Effector memory CD4-positive, alpha-beta T cell (primary cell): Measurements from ENCODE around the gene SEC23B.

Experiments used
- DNase-seq, 3 donors: peaks; one replicate each; pipeline ENCODE4 v3.0.0-alpha.2; 2020
- H3K27ac ChIP-seq: 2 replicates; pipeline ENCODE4 v1.7.0; 2013; ENCODE audit warnings: mild to moderate bottlenecking, low read length, moderate library complexity; ENCODE audit not compliant: insufficient read depth, poor library complexity, severe bottlenecking
- H3K27me3 ChIP-seq: replicated peaks from 2 replicates; pipeline ENCODE4 v1.7.0; 2013; ENCODE audit warnings: mild to moderate bottlenecking, low read length; ENCODE audit not compliant: insufficient read depth, control insufficient read depth, poor library complexity, severe bottlenecking
- H3K36me3 ChIP-seq: 2 replicates; pipeline ENCODE4 v1.7.0; 2013; ENCODE audit warnings: mild to moderate bottlenecking, low read length, moderate library complexity; ENCODE audit not compliant: control insufficient read depth, insufficient read depth
- H3K4me1 ChIP-seq: 2 replicates; pipeline ENCODE4 v1.7.0; 2013; ENCODE audit warnings: low read length, mild to moderate bottlenecking; ENCODE audit not compliant: control insufficient read depth, insufficient read depth, poor library complexity, severe bottlenecking
- H3K4me3 ChIP-seq: 2 replicates; pipeline ENCODE4 v1.7.0; 2013; ENCODE audit warnings: low read length, low read depth, mild to moderate bottlenecking; ENCODE audit not compliant: insufficient read depth, poor library complexity, severe bottlenecking
- H3K9me3 ChIP-seq: 2 replicates; pipeline ENCODE4 v1.7.0; 2013; ENCODE audit warnings: mild to moderate bottlenecking, low read length, moderate library complexity; ENCODE audit not compliant: control insufficient read depth
- total RNA-seq, 3 donors: gene quantifications; one replicate each; lab custom pipeline; 2026; lab: John Stamatoyannopoulos, UW

Gene SEC23B
- total RNA-seq: 44.4 to 58.7 (median 58.4) reads per million in 3 donors

GRCh38 chr20:18507218-18508191 lies at the start of gene SEC23B:
TSS of gene SEC23B (plus strand) at chr20:18507940. CDS start at chr20:18510836, 2,896 bp downstream.
- peaks cover 13% of the 10 kb centered on the region for H3K4me1 ChIP-seq
- H3K27me3 ChIP-seq: no peaks in the 10 kb centered on the region
- H3K4me3 ChIP-seq: peak within 1 kb of the TSS; percentile 75
- H3K9me3 ChIP-seq: no peaks in the 10 kb centered on the region
- peak; percentile 96 to 99 (median 96) for DNase-seq
- H3K27ac ChIP-seq: peak within 1 kb of the TSS; percentile 96
- peaks cover 10% of the 10 kb centered on the region for H3K36me3 ChIP-seq

DNA sequence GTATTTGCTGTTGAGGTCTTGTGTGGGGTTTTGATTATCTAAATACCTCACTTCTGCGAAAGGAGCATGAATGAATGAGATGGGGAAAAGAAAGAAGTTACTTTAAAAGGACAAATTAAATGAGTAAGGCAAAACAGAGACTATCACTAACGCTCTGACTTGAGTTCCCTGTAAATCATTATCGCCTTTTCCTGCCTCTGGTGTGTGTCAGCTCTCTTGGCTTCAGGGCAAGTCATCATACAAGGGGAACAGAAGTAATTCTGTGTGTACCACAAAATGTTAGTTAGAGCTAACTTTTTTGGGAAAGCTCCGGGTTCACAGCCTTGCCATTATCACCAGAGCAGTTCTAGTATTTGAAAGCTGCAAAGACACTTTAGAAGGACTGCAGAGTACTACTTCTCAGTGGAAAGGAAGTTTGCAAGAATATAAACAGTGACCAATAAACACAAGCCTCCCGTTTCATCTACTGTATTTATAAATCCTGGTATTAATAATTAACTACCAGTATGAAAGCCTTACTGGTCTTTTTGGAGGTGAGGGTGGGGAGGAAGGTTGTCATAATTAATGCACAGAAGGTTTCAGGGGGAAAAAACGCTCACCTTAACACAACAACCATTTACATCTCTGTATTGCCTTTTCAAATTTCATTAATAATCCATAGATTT lies 42.1 kb upstream of the SEC23B start:
- no peak overlapping the region for H3K4me3 ChIP-seq
- DNase-seq: no peak
- no peaks in the 10 kb centered on the region for H3K36me3 ChIP-seq
- no peaks in the 10 kb centered on the region for H3K27me3 ChIP-seq
- H3K4me1 ChIP-seq: peaks cover 8% of the 10 kb centered on the region
- no peaks in the 10 kb centered on the region for H3K9me3 ChIP-seq
- H3K27ac ChIP-seq: peak overlapping the region; percentile 20

DNA sequence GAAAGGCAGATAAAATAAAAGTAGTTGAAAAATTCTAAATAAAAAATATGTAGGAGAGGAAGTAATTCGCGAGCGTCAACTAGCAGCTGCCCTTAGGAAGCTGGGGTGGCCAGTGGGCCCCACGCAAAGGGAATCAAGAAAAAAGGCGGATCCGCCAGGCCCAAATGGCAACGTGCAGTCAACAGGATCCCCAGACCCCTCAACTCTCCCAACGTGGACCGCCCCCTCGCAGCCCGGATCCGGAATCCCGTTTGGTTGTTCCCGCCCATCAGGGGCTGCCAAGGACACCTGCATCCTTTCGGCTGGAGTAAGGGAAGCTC lies 41.2 kb upstream of the SEC23B start:
- H3K4me1 ChIP-seq: peaks cover 8% of the 10 kb centered on the region
- H3K36me3 ChIP-seq: peaks cover 5% of the 10 kb centered on the region
- H3K27me3 ChIP-seq: no peaks in the 10 kb centered on the region
- no peaks in the 10 kb centered on the region for H3K9me3 ChIP-seq
- peak overlapping the region; percentile 86 for H3K27ac ChIP-seq
- DNase-seq: no peak
- peak overlapping the region; percentile 72 for H3K4me3 ChIP-seq

DNA sequence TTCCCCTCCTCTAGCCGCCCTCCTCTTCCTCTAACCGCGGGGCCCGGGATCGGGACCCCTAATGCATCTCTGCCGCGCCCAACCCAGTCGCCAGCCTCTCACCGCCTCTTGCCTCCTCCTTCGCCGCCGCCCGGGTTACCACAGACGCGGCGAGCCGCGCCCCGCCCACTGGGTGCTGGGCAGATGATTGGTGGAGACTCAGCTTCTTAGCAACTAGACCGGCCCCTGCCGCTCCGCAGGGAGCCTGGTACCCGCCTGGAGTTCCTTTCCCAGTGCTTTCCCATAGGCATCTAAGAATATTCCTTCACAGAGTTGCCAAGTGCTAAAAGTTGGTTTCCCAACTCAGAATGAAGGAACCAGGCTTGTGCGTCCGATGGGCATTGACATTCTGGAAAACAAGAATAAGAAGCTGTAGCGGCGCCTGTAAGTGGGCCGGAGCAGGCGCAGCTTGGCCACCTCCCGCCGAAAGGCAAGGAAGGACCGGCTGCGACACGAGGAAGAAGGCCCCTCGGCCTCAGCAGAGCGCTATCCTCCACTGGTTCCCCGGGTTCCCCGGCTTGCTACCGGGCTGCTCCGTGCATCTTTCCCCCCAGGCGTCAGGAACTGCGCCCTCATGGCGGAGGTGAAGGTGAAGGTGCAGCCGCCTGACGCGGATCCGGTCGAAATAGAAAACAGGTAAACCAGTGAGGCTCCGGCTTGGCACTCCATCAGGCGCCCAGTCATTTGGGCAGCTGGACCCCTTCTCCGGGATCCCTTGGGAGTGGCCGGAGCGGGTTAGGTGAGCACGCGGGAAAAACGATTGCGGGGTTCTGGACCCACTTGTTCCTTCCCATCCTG lies 40.6 kb upstream of the SEC23B start, which contains the start of the genes DZANK1 and POLR3F:
Gene DZANK1 (minus strand): TSS at position 137 of the 837 bp plus-strand sequence. CDS start 1,672 bp downstream, outside the sequence.
Gene POLR3F (plus strand): TSS at position 497 of the 837 bp plus-strand sequence. CDS start 117 bp downstream, at position 614.
- Histone ChIP-seq H3K36me3 (peaks cover 5% of the 10 kb centered on the region), H3K4me3 (peak within 1 kb of the TSS; percentile 72)
- peak; percentile 78 to 87 (median 87) for DNase-seq

DNA sequence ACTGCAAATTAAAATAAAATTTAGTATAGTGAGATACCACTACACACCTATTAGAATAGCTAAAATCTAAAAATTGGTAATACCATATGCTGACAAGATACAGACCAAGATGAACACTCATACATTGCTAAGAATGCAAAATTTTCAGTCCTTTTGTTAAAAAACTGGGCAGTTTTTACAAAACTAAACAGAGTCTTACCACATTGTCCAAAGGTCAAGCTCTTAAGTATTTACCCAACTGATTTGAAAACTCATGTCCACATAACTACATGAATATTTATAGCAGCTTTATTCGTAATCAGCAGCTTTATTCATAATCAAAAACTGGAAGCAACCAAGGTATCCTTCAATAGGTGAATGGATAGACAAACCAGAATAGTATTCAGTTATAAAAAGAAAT lies 30.5 kb upstream of the SEC23B start:
- H3K27me3 ChIP-seq: no peaks in the 10 kb centered on the region
- peaks cover 55% of the 10 kb centered on the region for H3K36me3 ChIP-seq
- no peaks in the 10 kb centered on the region for H3K9me3 ChIP-seq
- no peaks in the 10 kb centered on the region for H3K4me1 ChIP-seq
- no peak for DNase-seq
- H3K27ac ChIP-seq: no peak overlapping the region
- no peak overlapping the region for H3K4me3 ChIP-seq

More for the DNA sequence above, 40.6 kb upstream of the SEC23B start, which contains the start of the genes DZANK1 and POLR3F:
- Histone ChIP-seq H3K27me3 (no peaks in the 10 kb centered on the region), H3K9me3 (no peaks in the 10 kb centered on the region), H3K27ac (peak within 1 kb of the TSS; percentile 86), H3K4me1 (peaks cover 8% of the 10 kb centered on the region)

DNA sequence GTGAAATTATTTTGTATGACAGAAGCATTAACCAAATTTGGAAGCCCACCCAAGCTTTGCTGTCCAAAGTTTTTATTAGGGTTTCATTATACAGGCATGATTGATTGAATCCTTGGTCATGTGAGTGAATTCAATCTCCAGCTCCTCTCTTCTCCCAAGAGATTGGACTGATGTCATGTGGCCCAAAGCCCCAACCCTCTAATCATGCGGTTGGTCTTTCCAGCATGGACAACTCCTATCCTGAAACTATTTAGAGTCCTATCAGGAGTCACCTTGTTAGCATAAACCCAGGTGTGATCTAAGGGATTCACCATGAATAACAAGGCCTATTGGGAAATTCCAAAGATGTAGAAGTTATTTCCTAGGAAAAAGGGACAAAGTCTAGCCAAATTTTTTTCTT lies 29.9 kb upstream of the SEC23B start:
- Histone ChIP-seq H3K27ac (no peak overlapping the region), H3K36me3 (peaks cover 60% of the 10 kb centered on the region), H3K4me1 (no peaks in the 10 kb centered on the region), H3K27me3 (no peaks in the 10 kb centered on the region), H3K9me3 (no peaks in the 10 kb centered on the region), H3K4me3 (no peak overlapping the region)
- no peak for DNase-seq

DNA sequence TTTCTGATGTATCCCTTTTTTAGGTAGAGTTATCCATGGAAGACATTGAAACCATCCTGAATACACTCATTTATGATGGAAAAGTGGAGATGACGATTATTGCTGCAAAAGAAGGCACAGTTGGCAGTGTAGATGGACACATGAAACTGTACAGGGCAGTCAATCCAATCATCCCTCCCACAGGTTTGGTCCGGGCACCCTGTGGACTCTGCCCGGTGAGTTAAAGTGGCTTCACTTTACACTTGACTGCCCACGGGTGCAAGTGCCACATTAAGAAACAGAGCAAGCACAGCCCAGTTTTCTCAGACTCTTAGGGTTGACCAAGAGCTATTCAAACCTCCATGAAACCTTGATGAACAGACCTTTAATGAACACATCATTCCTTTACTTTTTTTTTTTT lies 26.1 kb upstream of the SEC23B start:
- Histone ChIP-seq H3K36me3 (peaks cover 53% of the 10 kb centered on the region), H3K4me1 (no peaks in the 10 kb centered on the region), H3K27ac (no peak overlapping the region), H3K9me3 (no peaks in the 10 kb centered on the region), H3K27me3 (no peaks in the 10 kb centered on the region), H3K4me3 (no peak overlapping the region)
- no peak for DNase-seq

- Histone ChIP-seq H3K9me3 (no peaks in the 10 kb centered on the region), H3K36me3 (peaks cover 17% of the 10 kb centered on the region), H3K4me3 (no peak overlapping the region), H3K27ac (no peak overlapping the region), H3K27me3 (no peaks in the 10 kb centered on the region), H3K4me1 (no peaks in the 10 kb centered on the region)
- DNase-seq: no peak
Measured at GRCh38 chr20:18488301-18488700, 19.4 kb upstream of the SEC23B start.

GRCh38 chr20:18496042-18496441 lies 11.7 kb upstream of the SEC23B start:
- no peak overlapping the region for H3K4me3 ChIP-seq
- H3K4me1 ChIP-seq: peaks cover 6% of the 10 kb centered on the region
- DNase-seq: no peak
- no peak overlapping the region for H3K27ac ChIP-seq
- H3K36me3 ChIP-seq: no peaks in the 10 kb centered on the region
- H3K27me3 ChIP-seq: no peaks in the 10 kb centered on the region
- no peaks in the 10 kb centered on the region for H3K9me3 ChIP-seq
